PC-9 (cell line): ENCODE measurements around the gene CHD5.

Experiments used
- CTCF ChIP-seq: fragments of 200-600 bp; sonication (generic); conservative IDR thresholded peaks from 2 replicates; pipeline ENCODE4 v1.6.1; 2017; ENCODE audit warnings: mixed run types, antibody characterized with exemption, mild to moderate bottlenecking, moderate library complexity
- EZH2 ChIP-seq: fragments of 200-600 bp; sonication (generic); IDR thresholded peaks from 2 replicates; pipeline ENCODE4 v1.8.0; 2017; ENCODE audit warnings: antibody characterized with exemption, low read depth

GRCh38 chr1:6113116-6113515 lies 67.0 kb downstream of the CHD5 start:
- TF ChIP-seq CTCF (no peak), EZH2 (no peak)
